PC-9 (cell line): ENCODE data around the gene GLB1L3. TPM values are rescaled to one million over a fixed set of nuclear protein-coding genes. Genes with fewer than 3 reads are reported as not detected.
"Not testable (repeated sequence)": the region's sequence is repeated elsewhere in the genome, so short reads cannot be mapped to it uniquely, and the experiment has no call there.

Experiments used
- BruUV-seq: library from RNA; stranded (reverse); fragments of 400-500 nt; replicated peaks from 2 replicates; lab custom pipeline; 2021; lab: Mats Ljungman, UMichigan
- CTCF ChIA-PET: fragments of 300-600 bp; sonication (Branson Sonifier 250); formaldehyde crosslinking; loops from one replicate; lab custom pipeline; 2022; ENCODE audit warnings: antibody characterized with exemption; lab: Charles Lee
- POLR2A ChIA-PET: fragments of 300-600 bp; sonication (Branson Sonifier 250); formaldehyde crosslinking; loops from one replicate; lab custom pipeline; 2022; ENCODE audit warnings: antibody characterized with exemption; ENCODE audit not compliant: unreplicated experiment; lab: Charles Lee
- DNase-seq, 2 experiments: peaks; one replicate each; pipeline versions ENCODE4 v3.0.0 to v3.0.0-alpha.2; 2015 to 2022; ENCODE audit warnings: mixed read lengths in 1 of 2
- H2AFZ ChIP-seq: fragments of 200-600 bp; sonication (generic); 2 replicates; pipeline ENCODE4 v1.8.1; 2017; ENCODE audit warnings: antibody characterized with exemption
- H3F3A ChIP-seq: fragments of 200-600 bp; sonication (generic); 2 replicates; pipeline ENCODE4 v1.8.1; 2017; ENCODE audit warnings: antibody characterized with exemption, mild to moderate bottlenecking, low read depth; ENCODE audit not compliant: insufficient read depth
- H3K27ac ChIP-seq: fragments of 200-600 bp; sonication (generic); 2 replicates; pipeline ENCODE4 v1.6.1; 2016; ENCODE audit warnings: mixed run types
- H3K27me3 ChIP-seq: fragments of 200-600 bp; sonication (generic); 2 replicates; pipeline ENCODE4 v1.6.1; 2016; ENCODE audit warnings: low read depth, mixed run types; ENCODE audit not compliant: insufficient read depth
- H3K36me3 ChIP-seq: fragments of 200-600 bp; sonication (generic); 2 replicates; pipeline ENCODE4 v1.6.1; 2016; ENCODE audit warnings: low read depth, mixed run types
- H3K4me1 ChIP-seq: fragments of 200-600 bp; sonication (generic); replicated peaks from 2 replicates; pipeline ENCODE4 v1.6.1; 2016; ENCODE audit warnings: mixed run types; ENCODE audit not compliant: insufficient read depth
- H3K4me2 ChIP-seq: fragments of 200-600 bp; sonication (generic); 2 replicates; pipeline ENCODE4 v1.6.1; 2017; ENCODE audit warnings: mixed run types
- H3K4me3 ChIP-seq: fragments of 200-600 bp; sonication (generic); 2 replicates; pipeline ENCODE4 v1.6.1; 2016; ENCODE audit warnings: mixed run types
- H3K79me2 ChIP-seq: fragments of 200-600 bp; sonication (generic); 2 replicates; pipeline ENCODE4 v1.6.1; 2017; ENCODE audit warnings: low read depth, mixed run types
- H3K9me2 ChIP-seq: fragments of 200-600 bp; sonication (generic); 2 replicates; pipeline ENCODE4 v1.8.1; 2017; ENCODE audit warnings: mild to moderate bottlenecking; ENCODE audit not compliant: insufficient read depth
- H3K9me3 ChIP-seq: fragments of 200-600 bp; sonication (generic); 2 replicates; pipeline ENCODE4 v1.8.1; 2016; ENCODE audit warnings: low read depth; ENCODE audit not compliant: insufficient read depth
- H4K20me1 ChIP-seq: fragments of 200-600 bp; sonication (generic); 2 replicates; pipeline ENCODE4 v1.8.1; 2017; ENCODE audit not compliant: insufficient read depth
- CTCF ChIP-seq: fragments of 200-600 bp; sonication (generic); conservative IDR thresholded peaks from 2 replicates; pipeline ENCODE4 v1.6.1; 2017; ENCODE audit warnings: mixed run types, antibody characterized with exemption, mild to moderate bottlenecking, moderate library complexity
- EZH2 ChIP-seq: fragments of 200-600 bp; sonication (generic); IDR thresholded peaks from 2 replicates; pipeline ENCODE4 v1.8.0; 2017; ENCODE audit warnings: antibody characterized with exemption, low read depth
- intact Hi-C: fragments of 100-400 bp; cut with micrococcal nuclease; formaldehyde crosslinking; loops from one replicate; pipeline ENCODE4 v1.10.0; 2022; ENCODE audit not compliant: unreplicated experiment
- total RNA-seq: library from RNA; stranded (reverse); gene quantifications from 2 replicates; pipeline ENCODE4 v1.2.3, GENCODE V29; 2021

GLB1L3 gene
- total RNA-seq, 1 experiment from 2014 or later, result not detected

- POLR2A ChIA-PET, result no interaction called here
- H3K36me3 ChIP-seq, result no peaks in the 10 kb centered on the region
- no peaks in the 10 kb centered on the region for H4K20me1 ChIP-seq
- peaks cover 5% of the 10 kb centered on the region; the same call in 1 of the 2 replicates for H3K27me3 ChIP-seq
- H3K4me1 ChIP-seq, result no peaks in the 10 kb centered on the region
- peaks cover 4% of the 10 kb centered on the region; the same call in 1 of the 2 replicates for H3F3A ChIP-seq
- intact Hi-C loops, result no loop called here
- TF ChIP-seq EZH2 (no peak), CTCF (no peak)
- no TSS peak for BruUV-seq
- no peak overlapping the region for H3K27ac ChIP-seq
- CTCF ChIA-PET, result no interaction called here
- no peaks in the 10 kb centered on the region for H3K9me3 ChIP-seq
- DNase-seq, result no peak
- no peaks in the 10 kb centered on the region for H3K9me2 ChIP-seq
- peaks cover 6% of the 10 kb centered on the region; the same call in 1 of the 2 replicates for H3K79me2 ChIP-seq
- H3K4me2 ChIP-seq, result no peak overlapping the region
- no peak overlapping the region for H3K4me3 ChIP-seq
- H2AFZ ChIP-seq, result no peak overlapping the region
Observed at GRCh38 chr11:134283461-134284230, 7.5 kb downstream of the GLB1L3 start.

GRCh38 chr11:134284349-134284748 is 8.2 kb downstream of the GLB1L3 start:
- H3K9me2 ChIP-seq, H3K36me3 ChIP-seq, intact Hi-C loops, H3K27me3 ChIP-seq, POLR2A ChIA-PET, H3K4me2 ChIP-seq, H2AFZ ChIP-seq, CTCF ChIA-PET, H3K9me3 ChIP-seq, H3F3A ChIP-seq, H3K4me3 ChIP-seq, BruUV-seq, H4K20me1 ChIP-seq, DNase-seq, H3K27ac ChIP-seq, H3K79me2 ChIP-seq, H3K4me1 ChIP-seq: not testable (repeated sequence)

DNA sequence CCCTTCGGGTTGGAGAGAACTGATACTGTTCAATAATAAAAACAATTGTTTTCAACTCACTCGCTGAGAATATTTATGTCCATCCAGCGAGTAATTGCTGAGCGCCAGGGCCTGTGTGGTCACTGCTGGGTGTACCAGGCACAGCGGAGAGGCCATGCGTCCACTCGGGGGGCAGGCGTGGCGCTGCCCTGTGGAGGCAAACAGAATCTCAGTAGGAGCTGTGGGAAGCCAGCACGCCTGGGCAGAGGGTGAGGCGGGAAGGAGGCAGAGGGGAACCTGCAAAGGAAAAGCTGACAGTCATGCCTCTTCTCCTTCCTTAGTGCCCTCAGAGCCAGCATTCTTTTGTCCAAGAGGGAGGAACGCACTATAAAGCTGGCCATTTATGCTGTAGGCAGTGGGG is 11.4 kb downstream of the GLB1L3 start:
- Histone ChIP-seq H3K36me3 (no peaks in the 10 kb centered on the region), H3K9me2 (no peaks in the 10 kb centered on the region), H3K79me2 (peaks cover 6% of the 10 kb centered on the region; the same call in 1 of the 2 replicates), H3K4me3 (peak overlapping the region; percentile 58), H3K27me3 (no peaks in the 10 kb centered on the region), H2AFZ (peak overlapping the region; percentile 71), H4K20me1 (no peaks in the 10 kb centered on the region), H3K4me1 (no peaks in the 10 kb centered on the region), H3F3A (peaks cover 4% of the 10 kb centered on the region; the same call in 1 of the 2 replicates), H3K27ac (no peak overlapping the region), H3K4me2 (peak overlapping the region; percentile 72), H3K9me3 (no peaks in the 10 kb centered on the region)
- intact Hi-C loops, result no loop called here
- no TSS peak for BruUV-seq
- ChIA-PET CTCF (no interaction called here), POLR2A (no interaction called here)
- TF ChIP-seq CTCF (no peak), EZH2 (no peak)
- DNase-seq, result no peak
